GM08714 (cell line): ENCODE data around the gene TDRD1.

Experiments used
- H3K4me3 ChIP-seq: fragments of 200-500 bp; sonication (Bioruptor generic); 2 replicates; pipeline ENCODE4 v1.5.1; 2014; ENCODE audit warnings: mild to moderate bottlenecking, low read length, inconsistent platforms
- ZNF274 ChIP-seq: IDR thresholded peaks from 2 replicates; pipeline ENCODE4 v1.6.1; 2012; ENCODE audit warnings: mild to moderate bottlenecking, low read depth, low read length

TDRD1 gene

DNA sequence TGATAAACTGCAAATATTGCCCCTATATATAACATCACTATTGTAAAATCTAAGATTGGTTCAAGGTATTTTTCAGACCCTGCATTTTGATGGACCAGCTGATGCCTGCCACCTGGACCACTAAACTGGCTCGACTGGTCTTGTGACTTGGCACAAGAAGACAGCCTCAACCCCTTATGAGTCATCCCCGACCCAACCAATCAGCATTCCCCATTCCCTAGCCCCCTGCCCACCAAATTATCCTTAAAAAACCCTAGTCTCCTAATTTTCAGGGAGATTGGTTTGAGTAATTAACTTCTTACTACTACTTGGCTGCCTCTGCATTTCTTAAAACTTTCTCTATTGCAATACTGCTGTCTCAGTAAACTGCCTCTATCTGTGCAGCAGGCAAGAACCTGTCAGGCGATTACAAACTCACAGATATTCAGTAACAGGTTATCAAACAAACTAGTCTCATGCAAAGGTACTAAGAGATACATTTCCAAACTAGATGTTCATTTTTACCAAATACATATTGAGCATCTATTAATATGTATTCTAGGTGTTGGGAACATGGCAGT, 10.6 kb upstream of the TDRD1 start:
- H3K4me3 ChIP-seq: no peak overlapping the region
- no peak for TF ChIP-seq ZNF274

DNA sequence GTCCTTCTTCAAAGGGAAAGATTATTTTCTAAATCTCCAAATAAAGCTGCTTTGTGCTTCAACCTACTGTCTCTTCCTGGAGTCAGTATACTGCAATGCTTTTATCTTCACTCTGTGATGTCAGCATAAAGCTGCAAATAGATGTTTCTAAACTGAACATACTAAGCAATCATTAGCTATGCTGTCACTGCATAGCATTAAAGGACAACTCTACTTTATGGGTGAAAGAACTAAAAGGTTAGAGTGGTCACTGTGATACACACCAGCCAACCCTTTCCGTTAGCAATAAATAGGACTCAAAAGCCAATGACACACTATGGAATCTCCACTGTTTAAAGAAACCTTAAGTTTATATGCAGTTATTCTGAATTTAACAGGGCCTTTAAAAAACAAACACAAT, 6.9 kb upstream of the TDRD1 start:
- TF ChIP-seq ZNF274: no peak
- H3K4me3 ChIP-seq: peak overlapping the region; percentile 75; the same call in 1 of the 2 replicates

DNA sequence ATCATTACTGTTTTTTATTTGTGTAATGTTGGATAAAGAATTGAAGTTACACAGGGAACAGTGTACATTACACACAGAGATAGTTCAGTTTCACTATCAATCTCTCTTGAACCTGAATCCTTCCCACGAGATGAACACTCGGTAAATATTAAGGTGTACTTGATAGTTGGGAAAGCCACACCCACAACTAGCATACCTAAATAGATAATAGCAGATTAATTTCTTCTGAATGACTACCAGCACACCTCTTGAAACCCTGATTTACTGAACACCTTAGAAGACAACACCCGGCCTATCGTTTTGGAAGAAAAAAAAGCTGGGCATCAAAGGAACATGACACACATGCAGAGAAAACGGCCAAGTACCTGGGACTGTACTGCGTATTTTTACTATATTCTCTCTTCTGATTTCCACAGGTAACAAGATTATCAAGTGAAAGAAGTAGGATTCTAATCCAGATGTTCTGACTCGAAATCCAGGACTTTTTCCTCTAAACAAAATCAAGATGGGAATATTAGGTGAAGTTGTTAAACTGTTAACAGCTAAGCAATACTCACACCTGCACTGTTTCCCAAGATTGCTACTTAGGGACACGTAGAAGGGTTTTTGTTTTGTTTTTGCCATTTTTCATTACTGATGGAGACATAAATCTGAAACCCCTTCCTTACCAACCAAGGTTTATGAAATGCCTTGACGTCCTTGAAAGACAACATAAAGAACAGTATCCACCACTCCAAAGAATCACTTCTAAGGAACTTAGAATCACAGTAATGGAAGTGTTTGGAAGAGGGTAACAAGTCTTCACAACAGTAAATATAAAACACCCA, 6.2 kb upstream of the TDRD1 start:
- TF ChIP-seq ZNF274: no peak
- H3K4me3 ChIP-seq: peak overlapping the region; percentile 75

DNA sequence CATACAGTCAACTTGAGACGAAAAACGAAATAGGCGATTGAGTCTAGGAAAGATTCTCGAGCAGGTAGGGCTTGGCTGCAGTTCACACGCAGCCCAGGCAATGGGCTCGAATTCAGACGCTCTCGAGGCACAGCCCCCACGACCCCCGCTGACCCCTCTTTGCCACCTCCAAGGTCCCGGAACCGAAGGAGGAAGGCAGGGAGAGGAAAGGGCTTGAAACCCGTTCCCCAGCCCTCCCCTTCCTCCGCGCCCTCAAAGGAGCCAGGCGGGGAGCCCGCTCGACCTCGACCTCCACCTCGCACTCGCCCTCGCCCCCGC, 5.6 kb upstream of the TDRD1 start:
- no peak for TF ChIP-seq ZNF274
- H3K4me3 ChIP-seq: peak overlapping the region; percentile 75

DNA sequence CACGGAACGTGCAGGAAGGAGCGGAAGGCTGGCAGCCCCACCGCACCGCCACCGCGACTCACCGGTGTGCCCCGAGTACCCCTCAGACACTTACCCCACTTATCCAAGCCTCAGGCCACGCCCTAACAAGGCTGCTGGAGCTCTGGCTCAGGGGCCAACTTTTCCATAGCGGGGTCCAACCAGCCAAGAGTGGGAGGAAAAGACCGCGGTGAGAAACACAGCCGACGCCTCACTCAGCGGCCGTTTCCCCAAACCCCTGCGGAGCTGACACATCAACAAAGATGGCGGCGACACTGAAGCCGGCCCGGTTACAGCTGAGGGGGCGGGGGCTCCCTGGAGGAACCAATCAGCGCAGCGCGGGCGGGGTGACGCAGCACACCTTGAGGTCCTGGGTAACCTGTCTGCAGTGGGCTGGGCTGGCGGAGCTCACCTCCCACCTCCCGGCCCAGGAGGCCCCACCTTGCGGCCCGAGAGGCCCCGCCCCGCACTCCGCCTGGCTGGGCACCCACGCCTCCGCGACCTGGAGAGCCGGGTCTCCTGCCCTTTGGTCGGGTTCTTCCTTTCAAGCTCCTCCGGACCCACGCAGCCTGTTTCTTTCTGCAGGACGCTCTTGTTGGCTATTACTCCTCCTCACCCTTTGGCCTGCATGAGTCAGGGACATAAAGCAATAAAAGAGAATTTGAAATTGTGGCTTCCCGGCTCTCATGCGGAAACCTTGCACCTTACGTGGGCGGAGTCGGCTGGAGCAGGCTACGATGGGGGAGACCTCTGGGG, 5.0 kb upstream of the TDRD1 start, which contains the start of gene CCDC186:
TSS of gene CCDC186 (minus strand) at position 283 of the 774 bp plus-strand sequence. CDS start 10,935 bp downstream, outside the sequence.
- TF ChIP-seq ZNF274: no peak
- H3K4me3 ChIP-seq: peak within 1 kb of the TSS; percentile 75

DNA sequence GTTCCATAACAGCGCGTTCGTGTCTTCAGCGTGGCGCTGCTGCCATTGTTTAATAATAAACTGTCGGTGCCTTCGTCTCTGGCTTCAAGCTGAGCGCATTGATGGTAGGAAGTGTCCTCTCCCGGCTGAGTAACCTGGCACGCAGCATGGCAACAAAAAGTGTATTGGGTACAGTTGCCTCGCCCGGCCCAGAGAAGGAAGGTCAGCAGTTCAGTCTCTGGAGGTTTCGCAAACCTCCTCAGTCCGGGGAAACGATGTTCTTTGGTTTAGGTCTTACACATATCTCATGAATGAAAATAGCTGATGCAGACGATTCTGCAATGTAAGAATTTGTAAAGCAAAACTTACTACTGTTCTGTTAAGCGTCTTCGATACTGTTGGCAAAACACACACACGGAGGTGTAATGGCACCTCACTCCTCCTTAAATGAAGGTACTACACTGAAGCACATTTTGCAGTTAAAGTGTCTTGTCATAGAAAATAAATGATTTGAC, 4.4 kb upstream of the TDRD1 start:
- no peak for TF ChIP-seq ZNF274
- H3K4me3 ChIP-seq: peak overlapping the region; percentile 75

DNA sequence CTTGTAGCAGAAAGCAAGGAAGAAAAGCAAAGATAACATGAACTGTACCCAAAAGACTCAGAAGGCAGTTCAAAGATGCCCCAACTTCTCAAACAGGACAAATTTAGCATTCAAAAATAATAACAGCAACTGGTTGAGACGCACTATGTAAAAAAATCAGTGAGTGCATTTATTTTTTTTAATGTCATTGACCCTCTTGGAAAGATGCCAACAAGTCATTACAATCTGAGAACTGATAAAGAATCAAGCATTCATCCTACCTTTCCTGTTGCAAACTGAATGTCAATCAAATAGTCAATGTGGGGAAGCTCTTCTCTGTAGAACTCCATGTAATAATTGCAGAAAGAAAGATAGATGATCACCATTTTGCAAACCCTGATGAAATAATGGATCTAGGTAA, 3.5 kb upstream of the TDRD1 start:
- H3K4me3 ChIP-seq: no peak overlapping the region
- TF ChIP-seq ZNF274: no peak

DNA sequence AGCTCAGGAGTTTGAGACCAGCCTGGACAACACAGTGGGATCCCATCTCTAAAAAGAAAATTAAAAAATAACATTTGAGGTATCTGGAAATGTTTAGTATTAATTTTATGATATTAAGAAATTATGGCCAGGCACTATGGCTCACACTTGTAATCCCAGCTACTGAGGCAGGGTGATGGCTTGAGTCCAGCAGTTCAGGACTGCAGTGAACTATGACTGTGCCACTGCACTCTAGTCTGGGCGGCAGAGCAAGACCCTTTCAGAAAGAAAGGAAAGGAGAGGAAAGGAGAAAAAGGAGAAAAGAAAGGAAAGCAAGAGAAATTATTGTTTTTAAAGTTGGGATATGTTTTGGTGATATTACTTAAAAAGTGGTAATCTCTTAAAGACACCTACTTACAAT, 2.6 kb upstream of the TDRD1 start:
- no peak for TF ChIP-seq ZNF274
- H3K4me3 ChIP-seq: no peak overlapping the region

DNA sequence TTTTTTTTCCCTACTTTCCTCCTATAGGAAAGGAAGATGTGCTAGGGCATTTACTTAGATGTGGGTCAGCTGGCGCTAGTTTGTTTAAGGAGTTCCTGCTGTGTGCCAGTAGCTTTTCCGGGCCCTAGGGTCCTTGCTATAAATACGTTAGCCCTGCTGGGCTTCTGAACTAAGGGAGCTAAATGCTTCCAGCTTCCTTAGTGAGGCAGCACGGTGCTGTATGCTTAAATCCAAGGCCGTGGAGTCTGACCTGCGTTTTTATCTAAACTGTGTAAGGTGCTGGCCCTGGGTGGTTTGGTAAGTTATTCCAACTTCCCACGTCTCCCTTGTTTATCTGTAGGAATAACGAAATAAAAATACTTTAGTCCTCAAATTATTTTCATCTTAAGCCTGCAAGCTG, 594 bp downstream of the TDRD1 start:
- H3K4me3 ChIP-seq: no peak overlapping the region
- TF ChIP-seq ZNF274: no peak

DNA sequence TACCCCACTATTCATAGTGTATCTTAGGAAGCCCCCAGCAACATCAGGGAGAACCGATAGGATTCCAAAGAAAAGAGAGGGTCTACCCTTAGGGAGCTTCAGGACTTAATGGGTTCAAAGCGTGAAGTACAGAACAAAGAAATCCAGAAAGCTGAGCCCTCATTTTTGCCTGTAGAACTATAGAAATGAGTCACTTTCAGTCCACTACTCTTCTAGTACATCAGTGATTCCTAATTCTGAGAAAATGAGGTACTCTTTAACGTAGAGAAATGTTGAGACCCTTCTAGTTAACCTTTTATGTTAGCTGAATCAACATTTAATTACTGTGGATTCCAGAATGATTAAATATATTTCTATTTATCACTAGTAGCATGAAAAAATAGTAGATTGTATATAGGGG, 1.8 kb downstream of the TDRD1 start:
- no peak for TF ChIP-seq ZNF274
- H3K4me3 ChIP-seq: no peak overlapping the region

DNA sequence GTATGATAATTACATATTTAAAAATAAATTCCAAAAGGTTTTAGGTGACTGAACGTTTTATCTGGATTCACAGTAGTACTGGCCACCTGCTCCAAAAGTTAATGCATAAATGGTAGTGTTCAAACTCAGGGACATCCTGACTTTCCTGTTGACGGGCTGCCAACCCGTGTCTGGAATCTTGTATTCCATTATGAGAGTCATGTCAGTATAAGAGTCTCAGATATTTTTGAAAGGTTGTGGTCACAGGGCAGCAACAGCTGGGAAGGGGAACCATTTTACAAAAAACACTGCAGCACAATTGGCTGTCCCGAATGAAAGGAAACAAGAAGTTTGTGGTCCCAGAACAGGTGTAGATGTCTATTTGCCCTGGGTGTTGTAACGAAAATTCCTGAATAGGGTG, 2.8 kb downstream of the TDRD1 start:
- TF ChIP-seq ZNF274: no peak
- no peak overlapping the region for H3K4me3 ChIP-seq

DNA sequence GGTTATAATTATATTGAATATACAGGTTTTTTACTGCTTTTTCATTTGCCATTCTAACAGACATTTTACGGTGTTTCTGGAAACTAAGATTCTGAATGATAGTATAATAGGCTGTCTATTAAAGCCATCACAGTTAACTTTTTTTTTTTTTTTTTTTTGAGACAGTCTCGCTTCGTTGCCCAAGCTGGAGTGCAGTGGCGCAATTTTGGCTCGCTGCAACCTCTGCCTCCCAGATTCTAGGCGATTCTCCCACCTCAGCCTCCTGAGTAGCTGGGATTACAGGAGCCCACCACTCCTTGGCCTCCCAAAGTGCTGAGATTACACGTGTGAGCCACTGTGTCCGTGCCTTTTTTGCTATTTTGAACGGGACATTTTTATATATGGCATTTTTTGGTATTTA, 4.4 kb downstream of the TDRD1 start:
- TF ChIP-seq ZNF274: no peak

DNA sequence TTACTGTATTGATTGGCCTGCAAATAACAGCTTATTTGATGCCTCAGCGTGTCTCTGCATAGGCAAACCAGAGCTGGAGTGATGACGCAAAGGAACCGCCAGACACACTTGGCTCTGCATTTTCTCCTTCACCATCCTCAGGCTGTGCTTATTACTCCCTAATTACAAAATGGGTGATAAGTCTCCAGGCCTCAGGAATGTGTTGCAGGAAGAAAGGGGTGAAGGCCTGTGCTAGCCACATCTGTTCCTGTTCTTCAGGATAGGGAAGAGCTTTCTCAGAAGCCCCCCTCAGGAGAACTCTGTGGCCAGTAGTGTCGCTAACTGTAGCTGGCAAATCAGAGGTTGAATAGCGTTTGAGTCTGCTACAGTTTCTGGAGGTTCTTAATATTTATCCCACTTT, 5.1 kb downstream of the TDRD1 start:
- no peak overlapping the region for H3K4me3 ChIP-seq
- TF ChIP-seq ZNF274: no peak

More for the DNA sequence above, 4.4 kb downstream of the TDRD1 start:
- H3K4me3 ChIP-seq: no peak overlapping the region

DNA sequence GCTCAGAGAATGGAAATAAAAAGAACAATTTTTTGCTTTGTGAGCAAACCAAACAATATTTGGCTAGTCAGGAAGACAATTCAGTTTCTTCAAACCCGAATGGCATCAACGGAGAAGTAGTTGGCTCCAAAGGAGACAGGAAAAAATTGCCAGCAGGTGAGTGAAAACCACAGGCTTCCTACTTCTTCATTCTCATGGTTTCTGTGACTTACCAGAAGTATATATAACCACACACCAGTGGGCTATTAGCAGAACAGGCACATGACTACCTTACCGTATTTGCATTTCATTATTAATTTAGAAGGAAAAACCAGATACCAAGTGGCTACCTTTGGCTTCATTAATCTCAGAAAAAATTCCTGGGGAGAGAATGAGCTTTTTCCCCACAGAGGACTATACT, 8.8 kb downstream of the TDRD1 start:
- H3K4me3 ChIP-seq: no peak overlapping the region
- no peak for TF ChIP-seq ZNF274

DNA sequence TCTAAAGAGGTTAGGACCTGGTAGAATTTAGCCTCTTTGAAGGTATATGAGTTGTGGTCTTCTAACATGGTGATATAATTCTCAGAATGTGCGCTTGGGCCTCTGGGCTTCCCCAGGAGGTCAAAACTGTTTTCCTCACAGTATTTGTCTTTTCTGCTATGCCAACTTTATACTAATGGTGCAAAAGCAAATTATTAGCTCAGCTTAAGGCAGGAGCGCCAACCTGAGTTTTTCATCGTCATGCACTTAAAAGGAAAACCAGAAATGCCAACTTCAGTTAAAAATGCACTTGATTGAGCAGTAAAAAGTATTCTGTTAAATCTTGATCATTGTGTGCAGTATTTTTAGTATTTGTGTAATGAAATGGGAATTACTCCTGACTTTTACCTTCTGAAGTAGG, 9.7 kb downstream of the TDRD1 start:
- no peak for TF ChIP-seq ZNF274
- H3K4me3 ChIP-seq: no peak overlapping the region

DNA sequence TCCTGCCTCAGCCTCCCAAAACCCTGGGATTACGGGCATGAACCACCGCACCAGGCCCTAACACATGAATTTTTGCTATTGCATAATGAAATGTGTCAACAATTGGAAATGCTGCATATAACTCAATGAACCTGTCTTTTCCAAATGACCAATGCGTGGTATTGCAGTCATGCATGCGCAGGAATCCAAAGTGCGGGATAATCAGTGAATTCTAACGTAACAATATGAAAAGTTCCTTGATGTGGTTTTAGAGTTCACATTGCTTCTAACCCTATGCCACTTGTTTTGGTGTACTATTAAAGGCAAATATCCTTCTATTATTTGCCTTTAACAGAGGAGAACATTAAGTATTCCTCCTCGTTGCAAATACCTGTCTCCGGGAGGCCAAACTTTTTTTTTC, 10.5 kb downstream of the TDRD1 start:
- no peak for TF ChIP-seq ZNF274
- no peak overlapping the region for H3K4me3 ChIP-seq
